Smooth muscle cell (in vitro differentiated cells): Measurements from ENCODE around the gene KPNB1. TPM values are rescaled to one million over a fixed set of nuclear protein-coding genes. Genes with fewer than 3 reads are reported as not detected.

ENCODE experiments used
- DNase-seq: peaks from one replicate; lab custom pipeline; 2025; ENCODE audit not compliant: unreplicated experiment; lab: John Stamatoyannopoulos, UW
- H2AFZ ChIP-seq: fragments of 200-600 bp; sonication (generic); 2 replicates; pipeline ENCODE4 v1.6.0; 2016; ENCODE audit warnings: antibody characterized with exemption, low read depth, mild to moderate bottlenecking
- H3F3A ChIP-seq: fragments of 200-600 bp; sonication (generic); 2 replicates; pipeline ENCODE4 v1.6.0; 2017; ENCODE audit warnings: antibody characterized with exemption, low read depth
- H3K27ac ChIP-seq: fragments of 200-600 bp; sonication (generic); 2 replicates; pipeline ENCODE4 v1.5.1; 2016; ENCODE audit warnings: low read depth, mild to moderate bottlenecking
- H3K27me3 ChIP-seq: fragments of 200-600 bp; sonication (generic); 2 replicates; pipeline ENCODE4 v1.6.1; 2016; ENCODE audit warnings: low read depth, mild to moderate bottlenecking
- H3K36me3 ChIP-seq: fragments of 200-600 bp; sonication (generic); 2 replicates; pipeline ENCODE4 v1.5.1; 2016; ENCODE audit warnings: low read depth
- H3K4me1 ChIP-seq: fragments of 200-600 bp; sonication (generic); 2 replicates; pipeline ENCODE4 v1.5.1; 2016; ENCODE audit warnings: low read depth
- H3K4me2 ChIP-seq: fragments of 200-600 bp; sonication (generic); 2 replicates; pipeline ENCODE4 v1.6.0; 2016; ENCODE audit warnings: mild to moderate bottlenecking
- H3K4me3 ChIP-seq: fragments of 200-600 bp; sonication (generic); 2 replicates; pipeline ENCODE4 v1.5.1; 2016; ENCODE audit warnings: mild to moderate bottlenecking
- H3K79me2 ChIP-seq: fragments of 200-600 bp; sonication (generic); 2 replicates; pipeline ENCODE4 v1.6.0; 2016; ENCODE audit warnings: low read depth, mild to moderate bottlenecking
- H3K9ac ChIP-seq: fragments of 200-600 bp; sonication (generic); 2 replicates; pipeline ENCODE4 v1.6.0; 2016; ENCODE audit warnings: low read depth
- H3K9me3 ChIP-seq: fragments of 200-600 bp; sonication (generic); replicated peaks from 2 replicates; pipeline ENCODE4 v1.5.1; 2016; ENCODE audit warnings: low read depth
- H4K20me1 ChIP-seq: fragments of 200-600 bp; sonication (generic); 2 replicates; pipeline ENCODE4 v1.6.0; 2016; ENCODE audit warnings: low read depth
- WGBS: methylation state at CpG from one replicate; pipeline ENCODE4 v1.1.7; 2016; ENCODE audit warnings: low lambda C conversion rate; 5-methylcytosine and 5-hydroxymethylcytosine counted together
- polyA plus RNA-seq: library from polyadenylated mRNA; unstranded; fragments of >200 nt; fragmentation: Nextera tagmentation; extraction: Ambion mirVana; gene quantifications from 2 replicates; pipeline ENCODE4 v1.2.1, GENCODE V29; 2016
- total RNA-seq: library from RNA; depleted of rRNA; stranded (reverse); fragments of >200 nt; gene quantifications from 2 replicates; pipeline ENCODE4 v1.2.3, GENCODE V29; 2014
- TF ChIP-seq, protein P1 (sequence below): fragments of 200-600 bp; sonication (generic); IDR thresholded peaks from 2 replicates; pipeline ENCODE4 v1.5.1; 2017; ENCODE audit warnings: borderline replicate concordance, mild to moderate bottlenecking, antibody characterized with exemption; ENCODE audit not compliant: insufficient read depth, poor library complexity, severe bottlenecking

Gene KPNB1
- 242 and 245 TPM in 2 replicates for total RNA-seq
- polyA plus RNA-seq: 78.8 and 83.0 TPM in 2 replicates

- TF ChIP-seq, protein P1, sequence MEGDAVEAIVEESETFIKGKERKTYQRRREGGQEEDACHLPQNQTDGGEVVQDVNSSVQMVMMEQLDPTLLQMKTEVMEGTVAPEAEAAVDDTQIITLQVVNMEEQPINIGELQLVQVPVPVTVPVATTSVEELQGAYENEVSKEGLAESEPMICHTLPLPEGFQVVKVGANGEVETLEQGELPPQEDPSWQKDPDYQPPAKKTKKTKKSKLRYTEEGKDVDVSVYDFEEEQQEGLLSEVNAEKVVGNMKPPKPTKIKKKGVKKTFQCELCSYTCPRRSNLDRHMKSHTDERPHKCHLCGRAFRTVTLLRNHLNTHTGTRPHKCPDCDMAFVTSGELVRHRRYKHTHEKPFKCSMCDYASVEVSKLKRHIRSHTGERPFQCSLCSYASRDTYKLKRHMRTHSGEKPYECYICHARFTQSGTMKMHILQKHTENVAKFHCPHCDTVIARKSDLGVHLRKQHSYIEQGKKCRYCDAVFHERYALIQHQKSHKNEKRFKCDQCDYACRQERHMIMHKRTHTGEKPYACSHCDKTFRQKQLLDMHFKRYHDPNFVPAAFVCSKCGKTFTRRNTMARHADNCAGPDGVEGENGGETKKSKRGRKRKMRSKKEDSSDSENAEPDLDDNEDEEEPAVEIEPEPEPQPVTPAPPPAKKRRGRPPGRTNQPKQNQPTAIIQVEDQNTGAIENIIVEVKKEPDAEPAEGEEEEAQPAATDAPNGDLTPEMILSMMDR: no peak
- Histone ChIP-seq H3K4me1 (peaks cover 33% of the 10 kb centered on the region), H3K27ac (peak within 1 kb of the TSS; percentile 68), H3K79me2 (peaks cover 39% of the 10 kb centered on the region), H3K9ac (peak within 1 kb of the TSS; percentile 70), H3K4me3 (peak within 1 kb of the TSS; percentile 91), H3F3A (peaks cover 6% of the 10 kb centered on the region), H3K4me2 (peak within 1 kb of the TSS; percentile 98), H2AFZ (peak within 1 kb of the TSS; percentile 13), H3K36me3 (no peaks in the 10 kb centered on the region), H3K9me3 (no peaks in the 10 kb centered on the region), H3K27me3 (no peaks in the 10 kb centered on the region), H4K20me1 (peaks cover 38% of the 10 kb centered on the region)
- peak; percentile 96 for DNase-seq
- WGBS: 1% methylated on average over 64 of the region's 74 CpGs
These were observed at the start of gene KPNB1 for GRCh38 chr17:47649153-47649971. Gene KPNB1 (plus strand): TSS chr17:47649919. CDS start chr17:47650245, 326 bp downstream.

- 85% methylated on average over 4 of the region's 4 CpGs for WGBS
- peaks cover 18% of the 10 kb centered on the region for H3K36me3 ChIP-seq
- no peaks in the 10 kb centered on the region for H3K27me3 ChIP-seq
- DNase-seq: no peak
- H3F3A ChIP-seq: peaks cover 12% of the 10 kb centered on the region
- H3K9me3 ChIP-seq: no peaks in the 10 kb centered on the region
- H3K79me2 ChIP-seq: no peaks in the 10 kb centered on the region
- H2AFZ ChIP-seq: no peak overlapping the region
- TF ChIP-seq, protein P1: no peak
- peaks cover 5% of the 10 kb centered on the region for H4K20me1 ChIP-seq
- H3K4me1 ChIP-seq: no peaks in the 10 kb centered on the region
- peak overlapping the region; percentile 61 for H3K27ac ChIP-seq
- H3K4me3 ChIP-seq: no peak overlapping the region
- peak overlapping the region; percentile 3 for H3K9ac ChIP-seq
- H3K4me2 ChIP-seq: peak overlapping the region; percentile 34
These were observed 45.7 kb upstream of the KPNB1 start for GRCh38 chr17:47603830-47604597.

DNA sequence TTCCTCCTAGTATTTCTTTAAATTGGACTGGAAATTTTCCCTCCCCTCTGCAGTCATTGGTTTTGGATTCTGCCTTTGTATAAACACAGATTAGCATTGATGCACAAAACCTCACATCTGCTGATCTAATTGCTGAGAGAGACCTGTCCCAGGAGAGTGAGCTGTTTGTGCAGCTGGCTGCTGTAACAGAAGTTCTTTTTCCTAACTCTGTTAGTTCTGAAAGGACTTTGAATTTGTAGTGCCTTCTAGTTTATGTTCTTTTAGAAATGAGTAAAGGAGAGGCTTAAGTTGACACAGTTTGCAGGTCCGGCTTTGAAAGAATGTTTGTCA is 45.2 kb upstream of the KPNB1 start:
- Histone ChIP-seq H3K4me1 (no peaks in the 10 kb centered on the region), H3K27me3 (no peaks in the 10 kb centered on the region), H3K4me2 (peak overlapping the region; percentile 34), H3K9me3 (no peaks in the 10 kb centered on the region), H2AFZ (no peak overlapping the region), H3K36me3 (peaks cover 18% of the 10 kb centered on the region), H3K9ac (peak overlapping the region; percentile 3), H3K79me2 (no peaks in the 10 kb centered on the region), H4K20me1 (peaks cover 5% of the 10 kb centered on the region), H3F3A (peaks cover 12% of the 10 kb centered on the region), H3K27ac (peak overlapping the region; percentile 61), H3K4me3 (no peak overlapping the region)
- TF ChIP-seq, protein P1: no peak
- no peak for DNase-seq
- 77% methylated on average over 1 of the region's 1 CpG for WGBS
